Keratinocyte (primary cell): Measurements from ENCODE around the gene SLX4IP.

Experiments used
- CTCF ChIP-seq, 3 experiments: IDR thresholded peaks in 1 of 3; conservative IDR thresholded peaks in 1 of 3; optimal IDR thresholded peaks in 1 of 3; 2 replicates in 2 of 3; 3 replicates in 1 of 3; pipeline versions ENCODE3 to v1.5.1; 2011; ENCODE audit warnings: low read length in 3 of 3, mild to moderate bottlenecking in 3 of 3, moderate library complexity in 2 of 3, control low read depth in 1 of 3, inconsistent platforms in 1 of 3; ENCODE audit not compliant: insufficient read depth in 2 of 3; ENCODE audit errors: extremely low read depth in 1 of 3
- EZH2 ChIP-seq: IDR thresholded peaks from one replicate; pipeline ENCODE4 v1.6.1; 2012; ENCODE audit warnings: inconsistent platforms, mild to moderate bottlenecking, low read length, moderate library complexity

DNA sequence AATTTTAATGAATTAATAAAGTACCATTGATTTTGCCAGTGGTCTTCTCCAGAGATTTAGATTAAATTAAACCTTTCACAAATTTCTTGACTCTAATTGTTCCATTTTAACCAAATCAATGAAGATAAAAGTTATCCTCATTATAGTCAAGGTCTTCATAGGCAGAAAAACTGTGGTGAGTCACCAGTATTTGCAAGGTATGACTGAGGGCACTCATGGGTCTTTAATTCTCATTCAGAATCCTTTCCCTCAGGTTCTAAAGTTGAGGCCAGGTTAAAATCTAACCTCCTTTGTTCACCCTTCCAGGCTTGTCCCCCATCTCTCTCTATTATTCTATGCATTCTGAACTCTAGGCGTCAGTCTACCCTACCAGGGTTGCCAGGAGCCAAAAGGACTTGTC, 144.8 kb downstream of the SLX4IP start:
- TF ChIP-seq CTCF (optimal IDR thresholded peaks at IDR 0.05 in 1 of 3, IDR thresholded peaks at IDR 0.05 in 1 of 3, conservative IDR thresholded peaks at IDR 0.05 in 1 of 3; ENCODE audit: extremely low read depth in 1 of 3, insufficient read depth in 2 of 3, low read length in 3 of 3) = no peak
- TF ChIP-seq EZH2 = no peak
